HG02642 (cell line): ENCODE results near the gene SPX.

Source experiments
- ATAC-seq: cut with Tn5 transposase; IDR thresholded peaks from one replicate; pipeline ENCODE4 v1.9.1; 2021; ENCODE audit warnings: mild to moderate bottlenecking; ENCODE audit not compliant: unreplicated experiment, poor library complexity

The SPX gene

GRCh38 chr12:21529456-21529855 lies 3.4 kb downstream of the SPX start:
- no peak for ATAC-seq

GRCh38 chr12:21538061-21538653 lies 12.1 kb downstream of the SPX start:
- no peak for ATAC-seq

- no peak for ATAC-seq
Observed at GRCh38 chr12:21539797-21540196, 13.7 kb downstream of the SPX start.

GRCh38 chr12:21541773-21542172 lies 15.7 kb downstream of the SPX start:
- no peak for ATAC-seq

- no peak for ATAC-seq
Observed at GRCh38 chr12:21542403-21542802, 16.3 kb downstream of the SPX start.

- ATAC-seq: no peak
Observed at GRCh38 chr12:21543151-21543550, 17.1 kb downstream of the SPX start.

- ATAC-seq: no peak
Observed at GRCh38 chr12:21545557-21545956, 19.5 kb downstream of the SPX start.

GRCh38 chr12:21546716-21547115 lies 20.6 kb downstream of the SPX start:
- no peak for ATAC-seq

- no peak for ATAC-seq
Observed at GRCh38 chr12:21547437-21547836, 21.3 kb downstream of the SPX start.

- no peak for ATAC-seq
Observed at GRCh38 chr12:21551841-21552465, 25.9 kb downstream of the SPX start.

- no peak for ATAC-seq
Observed at GRCh38 chr12:21552635-21553328, 26.7 kb downstream of the SPX start.

- ATAC-seq: no peak
Observed at GRCh38 chr12:21553329-21553675, 27.2 kb downstream of the SPX start.

GRCh38 chr12:21558100-21558679 lies 32.1 kb downstream of the SPX start:
- ATAC-seq: no peak

GRCh38 chr12:21559855-21560569 lies 33.9 kb downstream of the SPX start:
- ATAC-seq: no peak

GRCh38 chr12:21561158-21561557 lies 35.1 kb downstream of the SPX start:
- ATAC-seq: no peak

GRCh38 chr12:21562859-21563258 lies 36.8 kb downstream of the SPX start:
- no peak for ATAC-seq

GRCh38 chr12:21566223-21566906 lies 40.3 kb downstream of the SPX start:
- ATAC-seq: no peak

GRCh38 chr12:21566907-21567394 lies 40.9 kb downstream of the SPX start:
- no peak for ATAC-seq

GRCh38 chr12:21568115-21568514 lies 42.0 kb downstream of the SPX start:
- no peak for ATAC-seq

- no peak for ATAC-seq
Observed at GRCh38 chr12:21571046-21571445, 45.0 kb downstream of the SPX start.
